Mesendoderm (in vitro differentiated cells): Measurements from ENCODE around the gene EPB41L4B.

Source experiments
- DNase-seq: peaks from one replicate; pipeline ENCODE4 v3.0.0; 2013
- H2AK5ac ChIP-seq: 2 replicates; pipeline ENCODE4 v1.6.1; 2013; ENCODE audit warnings: low read length, inconsistent platforms
- H2BK120ac ChIP-seq: 2 replicates; pipeline ENCODE4 v1.6.1; 2013; ENCODE audit warnings: low read depth, mild to moderate bottlenecking, low read length, moderate library complexity, mixed read lengths
- H2BK15ac ChIP-seq: replicated peaks from 2 replicates; pipeline ENCODE4 v1.6.1; 2013; ENCODE audit warnings: low read depth, mild to moderate bottlenecking, moderate library complexity
- H2BK5ac ChIP-seq: 2 replicates; pipeline ENCODE4 v1.6.1; 2013; ENCODE audit warnings: low read length, inconsistent platforms
- H3K18ac ChIP-seq: 2 replicates; pipeline ENCODE4 v1.6.1; 2013; ENCODE audit warnings: mild to moderate bottlenecking, low read length, mixed read lengths
- H3K23ac ChIP-seq: one replicate; pipeline ENCODE4 v1.6.1; 2013; ENCODE audit warnings: low read length
- H3K27ac ChIP-seq: 2 replicates; pipeline ENCODE4 v1.5.1; 2013; ENCODE audit warnings: low read depth, mild to moderate bottlenecking, inconsistent platforms, low read length, moderate library complexity
- H3K27me3 ChIP-seq: 2 replicates; pipeline ENCODE4 v1.6.1; 2013; ENCODE audit warnings: low read length, control low read depth, mild to moderate bottlenecking, inconsistent platforms; ENCODE audit not compliant: insufficient read depth, poor library complexity
- H3K36me3 ChIP-seq: 2 replicates; pipeline ENCODE4 v1.6.1; 2013; ENCODE audit warnings: low read length, inconsistent platforms; ENCODE audit not compliant: control insufficient read depth, insufficient read depth
- H3K4ac ChIP-seq: one replicate; pipeline ENCODE4 v1.6.1; 2013; ENCODE audit warnings: low read depth, mild to moderate bottlenecking, low read length, moderate library complexity
- H3K4me1 ChIP-seq: 2 replicates; pipeline ENCODE4 v1.6.1; 2013; ENCODE audit warnings: low read depth, low read length, inconsistent platforms; ENCODE audit not compliant: control insufficient read depth
- H3K4me2 ChIP-seq: 2 replicates; pipeline ENCODE4 v1.6.1; 2013; ENCODE audit warnings: low read length
- H3K4me3 ChIP-seq: 2 replicates; pipeline ENCODE4 v1.5.1; 2013; ENCODE audit warnings: mild to moderate bottlenecking, low read length
- H3K56ac ChIP-seq: one replicate; pipeline ENCODE4 v1.6.1; 2013; ENCODE audit warnings: low read length
- H3K79me1 ChIP-seq: 2 replicates; pipeline ENCODE4 v1.6.1; 2013; ENCODE audit warnings: low read length, inconsistent platforms
- H3K79me2 ChIP-seq: 2 replicates; pipeline ENCODE4 v1.6.1; 2013; ENCODE audit warnings: mild to moderate bottlenecking, low read length; ENCODE audit not compliant: control insufficient read depth, insufficient read depth
- H3K9ac ChIP-seq: 2 replicates; pipeline ENCODE4 v1.6.1; 2013; ENCODE audit warnings: low read length, inconsistent platforms
- H4K5ac ChIP-seq: one replicate; pipeline ENCODE4 v1.6.1; 2013; ENCODE audit warnings: low read length
- H4K8ac ChIP-seq: one replicate; pipeline ENCODE4 v1.6.1; 2013; ENCODE audit warnings: low read depth, mild to moderate bottlenecking, control low read depth, low read length, moderate library complexity
- WGBS: extraction: QIAGEN DNeasy Blood & Tissue Kit; methylation state at CpG from one replicate; pipeline ENCODE4 v1.1.7; 2013; ENCODE audit warnings: low lambda C conversion rate, missing lambda C conversion rate; ENCODE audit not compliant: insufficient coverage; ENCODE audit errors: extremely low coverage; 5-methylcytosine and 5-hydroxymethylcytosine counted together

Gene EPB41L4B

DNA sequence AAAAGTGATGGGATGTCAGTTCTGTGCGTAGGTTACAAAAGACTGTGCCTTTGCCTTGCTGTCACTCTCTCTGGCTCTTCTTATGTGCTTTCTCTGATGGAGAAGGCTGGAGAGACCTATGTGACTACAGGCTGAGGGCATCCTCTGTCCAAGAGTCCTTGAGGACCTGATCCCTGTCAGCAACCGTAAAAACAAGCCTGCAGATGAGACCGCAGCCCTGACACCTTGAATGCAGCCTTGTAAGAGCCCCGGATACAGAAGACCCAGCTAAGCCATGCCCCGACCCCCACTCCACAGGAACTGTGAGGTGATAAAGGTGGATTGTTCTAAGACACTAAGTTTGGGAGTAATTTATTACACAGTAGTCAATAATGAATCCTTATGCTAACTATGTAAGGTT is 121.2 kb downstream of the EPB41L4B start:
- H4K5ac ChIP-seq: no peak overlapping the region
- WGBS: no CpG with 5 or more reads among the region's 5 CpGs

DNA sequence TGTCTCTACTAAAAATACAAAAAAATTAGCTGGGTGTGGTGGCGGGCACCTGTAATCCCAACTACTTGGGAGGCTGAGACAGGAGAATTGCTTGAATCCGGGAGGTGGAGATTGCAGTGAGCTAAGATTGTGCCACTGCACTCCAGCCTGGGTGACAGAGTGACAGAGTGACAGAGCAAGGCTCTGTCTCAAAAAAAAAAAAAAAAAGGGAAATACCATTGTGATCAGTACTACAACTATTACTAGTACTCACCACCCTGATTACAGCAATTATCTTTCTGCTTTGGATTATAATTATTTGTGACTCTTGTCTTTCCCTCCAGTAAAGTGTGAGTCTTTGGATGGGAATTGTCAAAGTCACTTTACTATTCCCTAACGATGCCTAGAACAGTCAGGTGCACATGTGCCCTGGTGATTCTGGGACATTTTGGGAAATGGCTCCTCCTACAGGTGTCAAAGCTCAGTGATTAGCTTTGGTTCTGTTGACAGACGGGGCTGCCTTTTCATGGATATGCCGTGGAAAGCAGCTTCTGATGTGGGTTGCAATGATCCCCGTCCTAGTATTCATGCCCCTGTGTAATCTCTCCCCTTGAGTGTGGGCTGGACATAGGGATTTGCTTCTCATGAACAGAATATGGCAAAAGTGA is 122.0 kb downstream of the EPB41L4B start:
- no peak overlapping the region for H3K4me3 ChIP-seq
- H3K56ac ChIP-seq: no peak overlapping the region
- H3K79me1 ChIP-seq: no peaks in the 10 kb centered on the region
- H2BK5ac ChIP-seq: no peak overlapping the region
- no peak overlapping the region for H2AK5ac ChIP-seq
- H2BK15ac ChIP-seq: no peak overlapping the region
- WGBS: no CpG with 5 or more reads among the region's 6 CpGs
- no peak overlapping the region for H4K5ac ChIP-seq
- H3K4me1 ChIP-seq: no peaks in the 10 kb centered on the region
- H3K36me3 ChIP-seq: no peaks in the 10 kb centered on the region
- no peak overlapping the region for H3K4ac ChIP-seq
- no peak overlapping the region for H3K18ac ChIP-seq
- H2BK120ac ChIP-seq: no peak overlapping the region
- H3K27ac ChIP-seq: no peak overlapping the region
- H3K4me2 ChIP-seq: no peak overlapping the region
- peak; percentile 25 for DNase-seq
- no peaks in the 10 kb centered on the region for H3K79me2 ChIP-seq
- no peak overlapping the region for H3K9ac ChIP-seq
- no peaks in the 10 kb centered on the region for H3K27me3 ChIP-seq
- H3K23ac ChIP-seq: no peak overlapping the region
- H4K8ac ChIP-seq: no peak overlapping the region

More for the DNA sequence above, 121.2 kb downstream of the EPB41L4B start:
- Histone ChIP-seq H2BK120ac (no peak overlapping the region), H2BK5ac (no peak overlapping the region), H3K56ac (no peak overlapping the region), H3K4me1 (no peaks in the 10 kb centered on the region), H3K27ac (no peak overlapping the region), H3K9ac (no peak overlapping the region), H2BK15ac (no peak overlapping the region), H3K4ac (no peak overlapping the region), H2AK5ac (no peak overlapping the region), H3K23ac (no peak overlapping the region), H3K4me2 (no peak overlapping the region), H3K79me1 (no peaks in the 10 kb centered on the region), H3K4me3 (no peak overlapping the region), H3K18ac (no peak overlapping the region), H3K27me3 (no peaks in the 10 kb centered on the region), H3K79me2 (no peaks in the 10 kb centered on the region), H4K8ac (no peak overlapping the region), H3K36me3 (no peaks in the 10 kb centered on the region)
- no peak for DNase-seq

DNA sequence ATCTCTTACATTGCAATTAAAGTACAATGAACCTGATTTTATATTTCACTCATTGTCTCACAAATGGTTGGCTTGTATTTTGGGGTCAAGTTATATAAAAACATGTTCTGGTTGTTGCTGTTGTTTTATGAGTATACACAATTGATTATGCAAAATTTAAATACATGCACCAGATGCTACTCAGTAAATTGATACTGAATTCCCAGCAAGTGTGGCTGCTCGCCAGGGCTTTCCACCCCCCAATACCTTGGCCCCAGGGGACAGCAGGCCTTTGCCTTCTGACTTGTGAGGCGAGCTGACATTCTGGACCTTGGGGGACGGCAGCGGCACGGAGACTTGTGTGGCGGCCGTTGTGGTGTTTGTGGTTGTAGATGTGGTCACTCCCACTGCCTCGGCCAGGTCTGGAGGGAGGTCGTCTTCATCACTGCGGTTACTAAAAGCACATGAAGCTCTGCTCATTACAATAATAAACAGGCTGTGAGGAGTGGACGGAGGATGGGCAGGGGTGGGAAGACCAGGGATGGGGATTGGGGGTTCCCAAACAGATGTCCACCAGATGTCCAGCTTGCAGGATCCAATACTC is 126.8 kb downstream of the EPB41L4B start:
- Histone ChIP-seq H4K8ac (no peak overlapping the region), H3K18ac (no peak overlapping the region), H3K23ac (no peak overlapping the region), H3K27me3 (no peaks in the 10 kb centered on the region), H3K36me3 (no peaks in the 10 kb centered on the region), H3K79me1 (no peaks in the 10 kb centered on the region), H2BK15ac (no peak overlapping the region), H2BK5ac (no peak overlapping the region), H3K4me2 (no peak overlapping the region), H4K5ac (no peak overlapping the region), H3K27ac (no peak overlapping the region), H3K4me1 (no peaks in the 10 kb centered on the region), H3K4me3 (no peak overlapping the region), H3K56ac (no peak overlapping the region), H3K9ac (no peak overlapping the region), H2BK120ac (no peak overlapping the region), H2AK5ac (no peak overlapping the region), H3K79me2 (no peaks in the 10 kb centered on the region), H3K4ac (no peak overlapping the region)
- DNase-seq: no peak
- WGBS: no CpG with 5 or more reads among the region's 11 CpGs

DNA sequence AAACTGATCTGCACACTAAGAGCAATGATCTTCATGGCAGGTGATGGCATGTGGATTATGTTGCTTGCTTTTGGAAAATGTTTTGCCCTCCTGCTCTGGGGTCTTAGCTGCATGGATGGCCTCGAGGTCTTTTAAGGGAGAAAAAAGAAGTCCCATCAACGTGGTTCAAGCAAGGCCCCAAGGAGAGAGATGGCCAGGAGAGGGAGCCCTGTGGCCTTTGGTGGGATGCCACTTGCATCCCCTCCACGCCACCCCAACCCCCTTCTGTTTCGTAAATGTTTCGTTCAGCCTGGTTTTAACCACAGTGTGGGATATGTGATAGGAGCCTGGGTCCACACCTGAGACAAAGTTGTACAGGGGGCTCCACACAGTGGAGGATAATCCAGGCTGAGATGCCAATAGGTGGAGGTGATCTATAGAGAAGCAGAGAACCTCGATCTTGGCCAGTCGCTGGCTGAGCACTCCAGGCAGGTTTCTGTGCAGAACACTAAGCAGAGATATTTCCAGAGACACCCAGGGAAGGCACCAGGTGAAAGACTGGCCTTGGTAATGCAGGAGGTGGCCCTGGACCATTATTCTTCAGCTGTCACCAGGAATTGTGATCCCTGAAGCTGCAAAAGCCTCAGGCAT is 128.0 kb downstream of the EPB41L4B start:
- Histone ChIP-seq H3K4me2 (no peak overlapping the region), H2BK120ac (no peak overlapping the region), H3K4me1 (no peaks in the 10 kb centered on the region), H3K4ac (no peak overlapping the region), H2AK5ac (no peak overlapping the region), H3K79me1 (no peaks in the 10 kb centered on the region), H2BK15ac (no peak overlapping the region), H3K23ac (no peak overlapping the region), H3K56ac (no peak overlapping the region), H3K27ac (no peak overlapping the region), H3K9ac (no peak overlapping the region), H3K18ac (no peak overlapping the region), H4K8ac (no peak overlapping the region), H3K4me3 (no peak overlapping the region), H3K36me3 (no peaks in the 10 kb centered on the region), H3K27me3 (no peaks in the 10 kb centered on the region), H2BK5ac (no peak overlapping the region), H4K5ac (no peak overlapping the region), H3K79me2 (no peaks in the 10 kb centered on the region)
- no CpG with 5 or more reads among the region's 7 CpGs for WGBS
- peak; percentile 69 for DNase-seq

DNA sequence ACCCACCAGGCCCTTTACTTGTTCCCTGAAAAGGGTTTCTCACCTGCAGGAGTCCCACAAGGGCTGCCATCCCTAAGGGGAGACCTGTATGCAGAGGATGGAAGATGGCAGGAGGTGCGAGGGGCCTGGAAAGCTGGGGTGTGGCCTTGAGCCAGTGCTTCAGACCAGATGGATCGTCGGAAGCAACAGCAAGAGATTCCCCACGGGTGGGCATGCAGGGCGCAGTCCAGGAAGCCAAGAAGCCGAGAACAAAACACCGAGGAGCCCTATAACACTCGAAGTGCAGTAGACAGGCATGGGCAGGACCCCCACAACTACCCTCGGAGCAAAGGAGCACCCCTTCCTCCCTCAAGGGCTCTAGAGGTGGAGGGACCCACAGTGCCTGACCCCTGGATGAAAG is 129.1 kb downstream of the EPB41L4B start:
- WGBS: no CpG with 5 or more reads among the region's 9 CpGs
- Histone ChIP-seq H3K4me3 (no peak overlapping the region), H3K18ac (no peak overlapping the region), H4K8ac (no peak overlapping the region), H2BK5ac (no peak overlapping the region), H2AK5ac (no peak overlapping the region), H3K36me3 (no peaks in the 10 kb centered on the region), H3K23ac (no peak overlapping the region), H4K5ac (no peak overlapping the region), H3K4me1 (no peaks in the 10 kb centered on the region), H3K27me3 (no peaks in the 10 kb centered on the region), H3K4me2 (no peak overlapping the region), H3K27ac (no peak overlapping the region), H3K79me2 (no peaks in the 10 kb centered on the region), H3K9ac (no peak overlapping the region), H3K4ac (no peak overlapping the region), H3K56ac (no peak overlapping the region), H2BK120ac (no peak overlapping the region), H2BK15ac (no peak overlapping the region), H3K79me1 (no peaks in the 10 kb centered on the region)
- DNase-seq: no peak
